Osteocyte (in vitro differentiated cells): Measurements from ENCODE around the gene PCNX3. TPM values are rescaled to one million over a fixed set of nuclear protein-coding genes. Genes with fewer than 3 reads are reported as not detected.

Experiments
- DNase-seq: peaks from one replicate; pipeline ENCODE4 v3.0.0; 2021; ENCODE audit warnings: mixed read lengths; ENCODE audit not compliant: unreplicated experiment; ENCODE audit errors: extremely low spot score
- H3K27ac Mint-ChIP-seq: one replicate; pipeline ENCODE4 v1.8.0; 2021; ENCODE audit warnings: mild to moderate bottlenecking, mixed read lengths; ENCODE audit not compliant: unreplicated experiment
- H3K27me3 Mint-ChIP-seq: one replicate; pipeline ENCODE4 v1.8.0; 2021; ENCODE audit warnings: mixed read lengths; ENCODE audit not compliant: unreplicated experiment
- H3K36me3 Mint-ChIP-seq: one replicate; pipeline ENCODE4 v1.8.0; 2021; ENCODE audit warnings: mixed read lengths; ENCODE audit not compliant: unreplicated experiment
- H3K4me1 Mint-ChIP-seq: one replicate; pipeline ENCODE4 v1.8.0; 2021; ENCODE audit warnings: mixed read lengths; ENCODE audit not compliant: unreplicated experiment
- H3K4me3 Mint-ChIP-seq: one replicate; pipeline ENCODE4 v1.8.0; 2021; ENCODE audit warnings: mild to moderate bottlenecking, moderate library complexity, mixed read lengths; ENCODE audit not compliant: unreplicated experiment
- H3K9me3 Mint-ChIP-seq: one replicate; pipeline ENCODE4 v1.8.0; 2021; ENCODE audit warnings: mixed read lengths; ENCODE audit not compliant: unreplicated experiment
- total RNA-seq: library from RNA; stranded (reverse); gene quantifications from 2 replicates; pipeline ENCODE4 v1.2.1, GENCODE V29; 2021
- TF ChIP-seq, protein P1 (sequence below): fragments of 200-600 bp; sonication (generic); IDR thresholded peaks from 2 replicates; pipeline ENCODE4 v1.5.0; 2021; ENCODE audit warnings: antibody characterized with exemption, mild to moderate bottlenecking, moderate library complexity

The PCNX3 gene
- total RNA-seq, 1 donor from 2014 or later: 49.8 TPM

GRCh38 chr11:65646958-65647701, 31.6 kb downstream of the PCNX3 start:
- DNase-seq: no peak
- H3K9me3 Mint-ChIP-seq: no peaks in the 10 kb centered on the region

GRCh38 chr11:65648997-65649493, 33.5 kb downstream of the PCNX3 start:
- H3K36me3 Mint-ChIP-seq: no peaks in the 10 kb centered on the region
- DNase-seq: no peak

More at GRCh38 chr11:65646958-65647701, 31.6 kb downstream of the PCNX3 start:
- Mint-ChIP-seq H3K27me3 (no peaks in the 10 kb centered on the region), H3K27ac (no peak overlapping the region), H3K4me1 (peaks cover 19% of the 10 kb centered on the region), H3K36me3 (no peaks in the 10 kb centered on the region), H3K4me3 (no peak overlapping the region)
- TF ChIP-seq, protein P1, sequence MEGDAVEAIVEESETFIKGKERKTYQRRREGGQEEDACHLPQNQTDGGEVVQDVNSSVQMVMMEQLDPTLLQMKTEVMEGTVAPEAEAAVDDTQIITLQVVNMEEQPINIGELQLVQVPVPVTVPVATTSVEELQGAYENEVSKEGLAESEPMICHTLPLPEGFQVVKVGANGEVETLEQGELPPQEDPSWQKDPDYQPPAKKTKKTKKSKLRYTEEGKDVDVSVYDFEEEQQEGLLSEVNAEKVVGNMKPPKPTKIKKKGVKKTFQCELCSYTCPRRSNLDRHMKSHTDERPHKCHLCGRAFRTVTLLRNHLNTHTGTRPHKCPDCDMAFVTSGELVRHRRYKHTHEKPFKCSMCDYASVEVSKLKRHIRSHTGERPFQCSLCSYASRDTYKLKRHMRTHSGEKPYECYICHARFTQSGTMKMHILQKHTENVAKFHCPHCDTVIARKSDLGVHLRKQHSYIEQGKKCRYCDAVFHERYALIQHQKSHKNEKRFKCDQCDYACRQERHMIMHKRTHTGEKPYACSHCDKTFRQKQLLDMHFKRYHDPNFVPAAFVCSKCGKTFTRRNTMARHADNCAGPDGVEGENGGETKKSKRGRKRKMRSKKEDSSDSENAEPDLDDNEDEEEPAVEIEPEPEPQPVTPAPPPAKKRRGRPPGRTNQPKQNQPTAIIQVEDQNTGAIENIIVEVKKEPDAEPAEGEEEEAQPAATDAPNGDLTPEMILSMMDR: no peak

DNA sequence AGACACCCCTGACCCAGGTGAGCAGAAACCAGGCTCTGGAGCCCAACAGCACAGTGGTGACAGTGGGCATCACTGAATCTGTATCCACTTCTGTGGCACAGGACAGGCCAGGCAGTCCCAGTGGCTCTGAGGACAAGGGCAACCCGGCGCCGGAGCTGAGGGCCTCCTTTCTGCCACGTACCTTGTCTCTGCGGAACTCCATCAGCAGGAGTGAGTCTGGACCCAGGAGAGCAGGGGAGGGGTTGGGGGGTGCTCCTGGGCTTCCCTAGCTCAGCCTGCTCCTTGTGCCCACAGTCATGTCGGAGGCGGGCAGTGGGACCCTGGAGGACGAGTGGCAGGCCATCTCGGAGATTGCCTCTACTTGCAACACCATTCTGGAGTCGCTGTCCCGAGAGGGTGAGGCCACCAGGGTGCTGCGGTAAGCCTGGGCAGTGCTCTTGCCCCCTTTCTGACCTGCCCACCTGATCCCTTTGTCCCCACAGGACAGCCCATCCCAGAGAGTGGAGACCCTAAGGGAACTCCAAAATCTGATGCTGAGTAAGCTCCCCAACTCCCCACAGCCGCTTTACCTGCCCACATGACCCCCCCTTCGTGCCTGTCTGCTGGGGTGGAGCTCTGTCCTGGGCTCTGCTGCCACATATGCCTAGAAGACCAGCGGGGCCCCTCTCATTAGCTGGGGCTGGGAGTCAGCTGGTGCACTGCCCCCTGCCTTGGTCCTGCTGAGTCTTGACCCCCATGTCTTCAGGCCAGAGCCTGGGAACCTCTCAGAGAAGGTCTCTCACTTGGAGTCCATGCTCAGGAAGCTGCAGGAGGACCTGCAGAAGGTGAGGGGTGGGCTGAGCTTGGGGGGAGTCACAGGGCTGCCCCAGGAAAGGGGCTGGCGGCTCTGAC, 34.3 kb downstream of the PCNX3 start:
- no peaks in the 10 kb centered on the region for H3K9me3 Mint-ChIP-seq
- TF ChIP-seq, protein P1: no peak
- no peak overlapping the region for H3K4me3 Mint-ChIP-seq
- DNase-seq: no peak
- peaks cover under 1% of the 10 kb centered on the region for H3K36me3 Mint-ChIP-seq
- no peaks in the 10 kb centered on the region for H3K27me3 Mint-ChIP-seq
- peaks cover 28% of the 10 kb centered on the region for H3K4me1 Mint-ChIP-seq
- peak overlapping the region; percentile 43 for H3K27ac Mint-ChIP-seq

More at GRCh38 chr11:65648997-65649493, 33.5 kb downstream of the PCNX3 start:
- Mint-ChIP-seq H3K9me3 (no peaks in the 10 kb centered on the region), H3K27me3 (no peaks in the 10 kb centered on the region), H3K4me1 (peaks cover 27% of the 10 kb centered on the region), H3K4me3 (no peak overlapping the region), H3K27ac (no peak overlapping the region)
- TF ChIP-seq, protein P1: no peak

GRCh38 chr11:65650547-65651338, 35.2 kb downstream of the PCNX3 start:
- Mint-ChIP-seq H3K27ac (peak overlapping the region; percentile 92), H3K27me3 (no peaks in the 10 kb centered on the region), H3K36me3 (peaks cover 7% of the 10 kb centered on the region), H3K4me1 (peaks cover 27% of the 10 kb centered on the region), H3K4me3 (no peak overlapping the region), H3K9me3 (no peaks in the 10 kb centered on the region)
- DNase-seq: no peak
- TF ChIP-seq, protein P1: no peak
